Ovary (tissue), 3 donors: ENCODE measurements around the gene ASXL2.

Experiments
- EP300 ChIP-seq: sonication (generic); formaldehyde crosslinking; IDR thresholded peaks from one replicate; pipeline ENCODE4 v1.6.1; 2017; ENCODE audit warnings: antibody characterized with exemption
- POLR2A ChIP-seq: fragments of 450-650 bp; IDR thresholded peaks from one replicate; pipeline ENCODE4 v1.6.1; 2017; ENCODE audit warnings: antibody characterized with exemption, mild to moderate bottlenecking, moderate library complexity
- TF ChIP-seq, protein P1 (sequence below), 3 donors: fragments of 450-650 bp in 2 of 3; fragments of 200-600 bp in 1 of 3; IDR thresholded peaks; one replicate each; pipeline versions ENCODE4 v1.5.1 to v1.8.0; 2016 to 2022; ENCODE audit warnings: antibody characterized with exemption in 3 of 3, mild to moderate bottlenecking in 1 of 3
- donor health status: DM: no; HTN: no; CAD: no.

DNA sequence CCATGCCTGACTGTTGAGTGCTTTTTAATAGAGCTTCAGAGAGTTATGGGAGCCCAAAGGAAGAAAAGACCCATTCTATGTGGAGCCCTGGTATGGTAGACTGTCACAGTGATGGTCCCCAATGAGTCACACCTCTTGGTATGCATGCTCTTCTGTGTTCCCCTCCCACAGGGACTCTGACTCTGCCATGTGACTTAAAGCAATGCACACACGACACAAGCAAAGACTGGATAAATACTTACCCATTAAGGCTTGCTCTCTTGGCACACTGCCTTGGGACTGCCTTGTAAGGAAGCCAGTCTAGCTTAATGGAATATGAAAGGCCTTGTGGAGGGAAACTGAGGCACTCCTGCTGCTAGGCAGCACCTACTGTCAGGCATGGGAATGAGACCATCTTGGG, 188.2 kb downstream of the ASXL2 start:
- no peak for TF ChIP-seq POLR2A
- TF ChIP-seq, protein P1, sequence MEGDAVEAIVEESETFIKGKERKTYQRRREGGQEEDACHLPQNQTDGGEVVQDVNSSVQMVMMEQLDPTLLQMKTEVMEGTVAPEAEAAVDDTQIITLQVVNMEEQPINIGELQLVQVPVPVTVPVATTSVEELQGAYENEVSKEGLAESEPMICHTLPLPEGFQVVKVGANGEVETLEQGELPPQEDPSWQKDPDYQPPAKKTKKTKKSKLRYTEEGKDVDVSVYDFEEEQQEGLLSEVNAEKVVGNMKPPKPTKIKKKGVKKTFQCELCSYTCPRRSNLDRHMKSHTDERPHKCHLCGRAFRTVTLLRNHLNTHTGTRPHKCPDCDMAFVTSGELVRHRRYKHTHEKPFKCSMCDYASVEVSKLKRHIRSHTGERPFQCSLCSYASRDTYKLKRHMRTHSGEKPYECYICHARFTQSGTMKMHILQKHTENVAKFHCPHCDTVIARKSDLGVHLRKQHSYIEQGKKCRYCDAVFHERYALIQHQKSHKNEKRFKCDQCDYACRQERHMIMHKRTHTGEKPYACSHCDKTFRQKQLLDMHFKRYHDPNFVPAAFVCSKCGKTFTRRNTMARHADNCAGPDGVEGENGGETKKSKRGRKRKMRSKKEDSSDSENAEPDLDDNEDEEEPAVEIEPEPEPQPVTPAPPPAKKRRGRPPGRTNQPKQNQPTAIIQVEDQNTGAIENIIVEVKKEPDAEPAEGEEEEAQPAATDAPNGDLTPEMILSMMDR (IDR thresholded peaks at IDR 0.05) = no peak
- no peak for TF ChIP-seq EP300
